Measurements from ENCODE around the gene HERC6. TPM values are rescaled to one million over a fixed set of nuclear protein-coding genes. Genes with fewer than 3 reads are reported as not detected.

The HERC6 gene
- total RNA-seq, 1 experiment from 2014 or later = 4.9 TPM

GRCh38 chr4:88481537-88481936 is 102.9 kb downstream of the HERC6 start:
- no peak for DNase-seq
- TF ChIP-seq EZH2 (IDR thresholded peaks at IDR 0.05; ENCODE audit: low read depth) = no peak
- no peak for TF ChIP-seq CTCF (conservative IDR thresholded peaks at IDR 0.05)
- ChIA-PET CTCF (no interaction called here), POLR2A (ENCODE audit: unreplicated experiment) (interaction anchor here (0.8 kb wide), 1 partner anchor 35 kb away, joined by 5 read pairs; no protein-coding TSS in a partner anchor)
- intact Hi-C loops (cut with micrococcal nuclease; ENCODE audit: unreplicated experiment) = no loop called here
- H3K9me3 ChIP-seq (ENCODE audit: insufficient read depth, low read depth) = no peaks in the 10 kb centered on the region
- H4K20me1 ChIP-seq (ENCODE audit: insufficient read depth) = no peaks in the 10 kb centered on the region
- H3K4me3 ChIP-seq = no peak overlapping the region
- no peaks in the 10 kb centered on the region for H3K4me1 ChIP-seq (replicated peaks; ENCODE audit: insufficient read depth)
- no peak overlapping the region for H3K4me2 ChIP-seq
- H2AFZ ChIP-seq = no peak overlapping the region
- no peaks in the 10 kb centered on the region for H3K36me3 ChIP-seq (ENCODE audit: low read depth)
- H3K27ac ChIP-seq = no peak overlapping the region
- BruUV-seq (replicated peaks) = no TSS peak
- no peaks in the 10 kb centered on the region for H3K79me2 ChIP-seq (ENCODE audit: low read depth)
- no peaks in the 10 kb centered on the region for H3K27me3 ChIP-seq (ENCODE audit: insufficient read depth, low read depth)
- no peaks in the 10 kb centered on the region for H3F3A ChIP-seq (ENCODE audit: insufficient read depth, low read depth)
- no peaks in the 10 kb centered on the region for H3K9me2 ChIP-seq (ENCODE audit: insufficient read depth)

GRCh38 chr4:88489100-88489761 is 110.6 kb downstream of the HERC6 start:
- DNase-seq = no peak
- BruUV-seq (replicated peaks) = no TSS peak
- H2AFZ ChIP-seq = no peak overlapping the region
- no peak overlapping the region for H3K4me2 ChIP-seq
- H3F3A ChIP-seq (ENCODE audit: insufficient read depth, low read depth) = no peaks in the 10 kb centered on the region
- ChIA-PET POLR2A (ENCODE audit: unreplicated experiment) (no interaction called here), CTCF (interaction anchor here (1.0 kb wide), 1 partner anchor 270 kb away, joined by 3 read pairs; no protein-coding TSS in a partner anchor)
- intact Hi-C loops (cut with micrococcal nuclease; ENCODE audit: unreplicated experiment) = no loop called here
- no peaks in the 10 kb centered on the region for H3K36me3 ChIP-seq (ENCODE audit: low read depth)
- no peaks in the 10 kb centered on the region for H3K9me2 ChIP-seq (ENCODE audit: insufficient read depth)
- H3K9me3 ChIP-seq (ENCODE audit: insufficient read depth, low read depth) = no peaks in the 10 kb centered on the region
- TF ChIP-seq CTCF (conservative IDR thresholded peaks at IDR 0.05) = no peak
- no peaks in the 10 kb centered on the region for H3K79me2 ChIP-seq (ENCODE audit: low read depth)
- H3K4me1 ChIP-seq (replicated peaks; ENCODE audit: insufficient read depth) = no peaks in the 10 kb centered on the region
- H3K27ac ChIP-seq = no peak overlapping the region
- H4K20me1 ChIP-seq (ENCODE audit: insufficient read depth) = no peaks in the 10 kb centered on the region
- H3K27me3 ChIP-seq (ENCODE audit: insufficient read depth, low read depth) = no peaks in the 10 kb centered on the region
- no peak overlapping the region for H3K4me3 ChIP-seq

Other genes starting within 250 kb of the HERC6 start
- 13.3 and 24.6 TPM in 2 replicates for gene ABCG2, start 220.2 kb upstream of the HERC6 start, total RNA-seq (2021)
- 5.4 and 5.7 TPM in 2 replicates for gene PPM1K, start 94.3 kb upstream of the HERC6 start, total RNA-seq (2021)
- 3.6 and 4.6 TPM in 2 replicates for gene HERC5, start 78.3 kb downstream of the HERC6 start, total RNA-seq (2021)
- gene PYURF, start 144.9 kb downstream of the HERC6 start, total RNA-seq (2021) = 53.3 and 55.0 TPM in 2 replicates
- gene HERC3, start 213.6 kb downstream of the HERC6 start, total RNA-seq (2021) = 14.7 and 16.9 TPM in 2 replicates